ENCODE data around the gene GPC1.

Gene GPC1

GRCh38 chr2:240390091-240391073 lies 45.1 kb upstream of the GPC1 start:
- DNase-seq (ENCODE audit: low read depth), result no peak
- no peak overlapping the region for H3K4me3 ChIP-seq (ENCODE audit: control insufficient read depth, low read depth, low read length)
- TF ChIP-seq, protein P1, sequence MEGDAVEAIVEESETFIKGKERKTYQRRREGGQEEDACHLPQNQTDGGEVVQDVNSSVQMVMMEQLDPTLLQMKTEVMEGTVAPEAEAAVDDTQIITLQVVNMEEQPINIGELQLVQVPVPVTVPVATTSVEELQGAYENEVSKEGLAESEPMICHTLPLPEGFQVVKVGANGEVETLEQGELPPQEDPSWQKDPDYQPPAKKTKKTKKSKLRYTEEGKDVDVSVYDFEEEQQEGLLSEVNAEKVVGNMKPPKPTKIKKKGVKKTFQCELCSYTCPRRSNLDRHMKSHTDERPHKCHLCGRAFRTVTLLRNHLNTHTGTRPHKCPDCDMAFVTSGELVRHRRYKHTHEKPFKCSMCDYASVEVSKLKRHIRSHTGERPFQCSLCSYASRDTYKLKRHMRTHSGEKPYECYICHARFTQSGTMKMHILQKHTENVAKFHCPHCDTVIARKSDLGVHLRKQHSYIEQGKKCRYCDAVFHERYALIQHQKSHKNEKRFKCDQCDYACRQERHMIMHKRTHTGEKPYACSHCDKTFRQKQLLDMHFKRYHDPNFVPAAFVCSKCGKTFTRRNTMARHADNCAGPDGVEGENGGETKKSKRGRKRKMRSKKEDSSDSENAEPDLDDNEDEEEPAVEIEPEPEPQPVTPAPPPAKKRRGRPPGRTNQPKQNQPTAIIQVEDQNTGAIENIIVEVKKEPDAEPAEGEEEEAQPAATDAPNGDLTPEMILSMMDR (conservative IDR thresholded peaks at IDR 0.05; ENCODE audit: control insufficient read depth, insufficient read depth, low read depth, low read length), result no peak

DNA sequence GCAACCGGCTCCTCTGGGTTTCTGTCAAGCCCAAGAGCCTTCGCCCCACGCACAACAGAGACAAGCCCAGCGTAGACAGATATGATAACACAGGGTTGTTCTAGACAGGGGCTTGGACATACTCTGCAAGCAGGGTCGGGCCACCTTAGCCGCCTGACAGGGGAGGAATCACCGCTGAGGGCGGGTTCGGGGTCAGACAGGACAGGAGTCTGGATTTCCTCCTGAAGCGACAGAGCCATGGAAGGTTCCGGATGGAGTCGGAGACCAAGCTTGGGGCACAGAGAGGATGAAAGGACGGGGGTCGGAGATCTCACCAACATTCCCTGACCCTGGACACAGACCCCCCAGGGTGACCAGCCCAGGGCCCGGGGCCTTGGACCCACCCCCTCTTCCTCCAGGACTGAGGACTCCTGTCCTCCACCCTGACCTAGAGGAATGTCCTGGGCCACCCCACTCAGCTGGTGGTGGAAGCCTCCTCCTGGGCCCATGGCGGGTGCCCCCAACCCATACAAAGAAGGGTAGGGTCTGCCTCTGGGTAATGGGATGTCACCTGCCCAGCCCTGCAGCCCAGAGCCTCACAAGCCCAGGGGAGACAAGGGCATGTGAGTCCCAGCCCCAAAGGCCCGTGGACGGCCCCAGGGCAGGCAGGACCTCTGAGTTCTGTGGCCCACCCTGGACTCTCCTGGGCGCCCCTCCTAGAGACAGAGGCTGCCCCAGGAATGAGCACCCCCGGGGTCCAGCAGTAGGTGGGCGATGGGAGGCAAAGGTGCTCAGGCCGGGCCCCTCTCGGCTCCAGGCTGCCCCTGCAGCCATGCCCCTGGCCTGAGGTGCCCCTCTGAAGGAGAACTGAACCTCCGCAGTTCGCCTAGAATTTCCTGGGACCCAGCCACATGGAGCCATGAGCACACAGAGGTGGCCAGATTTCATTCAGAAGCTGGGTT lies 44.1 kb upstream of the GPC1 start:
- H3K4me3 ChIP-seq (ENCODE audit: control insufficient read depth, low read depth, low read length), result no peak overlapping the region
- TF ChIP-seq, protein P1 (conservative IDR thresholded peaks at IDR 0.05; ENCODE audit: control insufficient read depth, insufficient read depth, low read depth, low read length), result no peak

GRCh38 chr2:240392084-240392947 lies 43.1 kb upstream of the GPC1 start:
- no peak for DNase-seq (ENCODE audit: low read depth)
- TF ChIP-seq, protein P1 (conservative IDR thresholded peaks at IDR 0.05; ENCODE audit: control insufficient read depth, insufficient read depth, low read depth, low read length), result no peak
- H3K4me3 ChIP-seq (ENCODE audit: control insufficient read depth, low read depth, low read length), result no peak overlapping the region

More for the DNA sequence above, 44.1 kb upstream of the GPC1 start:
- DNase-seq (ENCODE audit: low read depth), result no peak

- no peak overlapping the region for H3K4me3 ChIP-seq (ENCODE audit: control insufficient read depth, low read depth, low read length)
- TF ChIP-seq, protein P1 (conservative IDR thresholded peaks at IDR 0.05; ENCODE audit: control insufficient read depth, insufficient read depth, low read depth, low read length), result no peak
- DNase-seq (ENCODE audit: low read depth), result no peak
Measured at GRCh38 chr2:240392948-240393830, 42.3 kb upstream of the GPC1 start.

- TF ChIP-seq, protein P1 (conservative IDR thresholded peaks at IDR 0.05; ENCODE audit: control insufficient read depth, insufficient read depth, low read depth, low read length), result no peak
- no peak overlapping the region for H3K4me3 ChIP-seq (ENCODE audit: control insufficient read depth, low read depth, low read length)
- peak; percentile 60 for DNase-seq (ENCODE audit: low read depth)
Measured at GRCh38 chr2:240393831-240394410, 41.5 kb upstream of the GPC1 start.
